Progenitor cell of endocrine pancreas (in vitro differentiated cells): ENCODE measurements around the gene S100A7A. TPM values are rescaled to one million over a fixed set of nuclear protein-coding genes. Genes with fewer than 3 reads are reported as not detected.

Source experiments
- DNase-seq: peaks from one replicate; pipeline ENCODE4 v3.0.0; 2021; ENCODE audit warnings: low spot score; ENCODE audit not compliant: unreplicated experiment
- H3K27ac Mint-ChIP-seq: 2 replicates; pipeline ENCODE4 v1.8.0; 2021; ENCODE audit warnings: mild to moderate bottlenecking, moderate library complexity, mixed read lengths
- H3K27me3 Mint-ChIP-seq: 2 replicates; pipeline ENCODE4 v1.8.0; 2021; ENCODE audit warnings: mixed read lengths
- H3K36me3 Mint-ChIP-seq: 2 replicates; pipeline ENCODE4 v1.8.0; 2022; ENCODE audit warnings: mixed read lengths; ENCODE audit not compliant: insufficient read depth
- H3K4me1 Mint-ChIP-seq: 2 replicates; pipeline ENCODE4 v1.8.0; 2021; ENCODE audit warnings: low read depth, mixed read lengths
- H3K4me3 Mint-ChIP-seq: 2 replicates; pipeline ENCODE4 v1.8.0; 2021; ENCODE audit warnings: low read depth, mild to moderate bottlenecking, moderate library complexity, mixed read lengths
- H3K9me3 Mint-ChIP-seq: 2 replicates; pipeline ENCODE4 v1.8.0; 2021; ENCODE audit warnings: low read depth, mixed read lengths
- total RNA-seq: library from RNA; stranded (reverse); gene quantifications from 2 replicates; pipeline ENCODE4 v1.2.1, GENCODE V29; 2021
- TF ChIP-seq, protein P1 (sequence below): fragments of 200-600 bp; sonication (generic); IDR thresholded peaks from one replicate; pipeline ENCODE4 v1.5.0; 2021; ENCODE audit warnings: antibody characterized with exemption, mild to moderate bottlenecking; ENCODE audit not compliant: unreplicated experiment

Gene S100A7A
- total RNA-seq, 1 donor from 2014 or later: not detected

DNA sequence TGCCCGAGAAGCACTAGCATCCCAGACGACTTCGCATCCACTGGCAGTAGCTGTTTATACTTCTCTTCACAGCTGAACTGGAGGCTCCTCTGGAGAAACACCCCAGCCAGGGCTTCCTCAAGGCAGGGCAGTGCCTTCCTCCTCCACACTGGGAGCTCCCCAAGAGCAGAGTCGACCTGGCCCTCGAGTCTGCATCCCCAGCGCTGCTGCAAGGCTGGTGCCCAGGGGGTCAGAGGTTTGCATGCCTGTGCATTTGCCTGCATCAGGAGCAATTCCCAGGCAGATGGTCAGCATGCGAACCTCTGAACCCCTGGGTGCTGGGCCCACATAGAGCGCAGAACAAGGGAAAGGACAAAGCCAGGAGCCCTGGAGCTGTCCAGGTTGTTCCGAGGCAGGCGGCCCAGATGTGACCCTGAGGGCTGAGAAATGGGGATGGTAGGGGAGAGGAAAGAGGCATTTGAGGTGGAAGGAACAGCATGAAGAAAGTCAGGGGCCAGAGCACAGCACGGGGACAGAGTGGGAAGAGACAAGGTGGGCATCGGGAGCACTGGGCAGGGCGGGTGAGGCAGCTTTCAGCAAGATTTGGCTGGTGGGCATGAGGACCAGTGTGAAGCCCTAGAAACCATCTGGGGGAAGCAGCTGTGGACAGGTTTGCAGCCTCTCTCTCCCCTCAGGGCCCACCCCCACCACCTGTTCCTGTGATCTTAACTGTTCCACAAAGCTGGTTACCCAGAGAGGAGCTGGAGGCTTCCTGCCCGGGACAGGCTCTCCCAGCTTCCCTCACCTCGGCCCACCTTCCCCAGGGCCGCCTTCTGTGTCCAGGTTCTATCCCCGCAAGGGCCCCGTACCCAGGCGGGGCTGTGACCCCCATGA, 19.0 kb upstream of the S100A7A start:
- no peak overlapping the region for H3K4me3 Mint-ChIP-seq
- TF ChIP-seq, protein P1, sequence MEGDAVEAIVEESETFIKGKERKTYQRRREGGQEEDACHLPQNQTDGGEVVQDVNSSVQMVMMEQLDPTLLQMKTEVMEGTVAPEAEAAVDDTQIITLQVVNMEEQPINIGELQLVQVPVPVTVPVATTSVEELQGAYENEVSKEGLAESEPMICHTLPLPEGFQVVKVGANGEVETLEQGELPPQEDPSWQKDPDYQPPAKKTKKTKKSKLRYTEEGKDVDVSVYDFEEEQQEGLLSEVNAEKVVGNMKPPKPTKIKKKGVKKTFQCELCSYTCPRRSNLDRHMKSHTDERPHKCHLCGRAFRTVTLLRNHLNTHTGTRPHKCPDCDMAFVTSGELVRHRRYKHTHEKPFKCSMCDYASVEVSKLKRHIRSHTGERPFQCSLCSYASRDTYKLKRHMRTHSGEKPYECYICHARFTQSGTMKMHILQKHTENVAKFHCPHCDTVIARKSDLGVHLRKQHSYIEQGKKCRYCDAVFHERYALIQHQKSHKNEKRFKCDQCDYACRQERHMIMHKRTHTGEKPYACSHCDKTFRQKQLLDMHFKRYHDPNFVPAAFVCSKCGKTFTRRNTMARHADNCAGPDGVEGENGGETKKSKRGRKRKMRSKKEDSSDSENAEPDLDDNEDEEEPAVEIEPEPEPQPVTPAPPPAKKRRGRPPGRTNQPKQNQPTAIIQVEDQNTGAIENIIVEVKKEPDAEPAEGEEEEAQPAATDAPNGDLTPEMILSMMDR: no peak
- peaks cover 40% of the 10 kb centered on the region for H3K27me3 Mint-ChIP-seq

DNA sequence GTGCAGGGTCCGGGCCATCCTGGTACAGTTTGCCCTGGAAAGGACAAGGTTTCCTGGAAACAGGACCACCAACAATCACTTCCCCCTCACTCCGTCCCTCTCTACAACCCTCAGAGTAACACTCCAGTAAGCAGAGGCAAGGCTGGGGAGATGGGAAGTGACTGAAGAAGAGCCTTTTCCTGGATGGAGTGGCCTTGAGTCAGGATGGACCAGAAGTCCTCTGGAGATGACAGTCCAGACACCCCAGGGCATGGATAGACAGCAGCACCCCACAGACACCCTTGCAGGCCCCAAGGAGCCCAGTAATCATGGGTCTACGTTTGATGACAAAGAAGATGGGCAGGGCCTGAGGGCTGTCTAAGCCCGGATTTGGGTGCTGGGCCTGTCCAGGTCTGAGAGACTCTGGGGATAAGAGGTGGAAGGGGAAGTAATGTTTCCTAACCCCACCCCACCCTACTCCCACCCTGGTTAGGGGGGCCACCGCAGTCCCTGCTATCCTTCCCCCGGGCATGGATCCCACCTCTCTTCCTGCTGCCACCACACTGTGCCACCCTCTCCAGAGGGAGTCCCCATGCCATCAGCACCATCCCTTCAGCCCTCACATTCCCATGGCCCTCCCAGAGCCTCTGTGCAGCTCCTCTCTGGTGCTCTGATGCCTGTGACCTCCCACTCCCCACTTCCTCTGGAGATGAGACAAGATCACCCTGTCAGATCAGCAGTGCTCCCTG, 18.2 kb upstream of the S100A7A start:
- DNase-seq: no peak
- Mint-ChIP-seq H3K4me3 (no peak overlapping the region), H3K27me3 (peaks cover 36% of the 10 kb centered on the region), H3K36me3 (no peaks in the 10 kb centered on the region), H3K27ac (no peak overlapping the region), H3K9me3 (no peaks in the 10 kb centered on the region), H3K4me1 (no peaks in the 10 kb centered on the region)
- TF ChIP-seq, protein P1: no peak

More for the DNA sequence above, 19.0 kb upstream of the S100A7A start:
- Mint-ChIP-seq H3K27ac (no peak overlapping the region), H3K4me1 (no peaks in the 10 kb centered on the region), H3K9me3 (no peaks in the 10 kb centered on the region), H3K36me3 (no peaks in the 10 kb centered on the region)
- DNase-seq: no peak

DNA sequence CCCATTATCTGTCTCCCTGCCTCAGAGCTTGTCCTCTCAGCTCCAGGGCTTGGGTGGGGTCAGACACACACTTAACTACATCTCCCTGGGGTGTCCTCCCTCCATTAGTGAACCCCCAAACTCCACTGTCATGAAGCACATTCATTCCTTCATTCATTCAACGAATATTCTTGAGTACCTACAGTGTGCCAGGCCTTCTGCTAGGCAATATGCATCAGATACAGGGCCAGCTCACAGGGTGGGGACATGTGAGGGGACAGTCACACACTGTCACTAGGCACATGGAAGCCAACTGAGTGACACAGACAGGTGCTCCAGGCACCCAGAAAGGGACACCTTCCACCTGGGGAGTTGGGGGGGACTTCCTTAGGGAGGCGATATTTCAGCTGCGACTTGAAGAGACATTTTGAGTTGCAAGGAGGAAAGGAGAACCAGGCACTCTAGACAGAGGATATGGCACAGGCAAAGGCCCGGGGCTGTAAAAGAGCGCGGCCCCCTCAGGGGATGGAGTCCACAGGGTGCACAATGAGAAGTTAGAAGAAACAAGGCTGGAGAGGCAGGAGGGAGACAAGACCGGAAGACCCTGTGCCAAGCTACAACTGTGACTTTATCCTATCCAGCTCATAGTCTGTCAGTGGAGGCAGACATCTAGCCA, 16.8 kb upstream of the S100A7A start:
- no peak overlapping the region for H3K4me3 Mint-ChIP-seq
- TF ChIP-seq, protein P1: no peak
- H3K27ac Mint-ChIP-seq: no peak overlapping the region
- H3K36me3 Mint-ChIP-seq: no peaks in the 10 kb centered on the region
- peaks cover 36% of the 10 kb centered on the region for H3K27me3 Mint-ChIP-seq
- no peaks in the 10 kb centered on the region for H3K4me1 Mint-ChIP-seq
- no peak for DNase-seq
- H3K9me3 Mint-ChIP-seq: peaks cover under 1% of the 10 kb centered on the region

DNA sequence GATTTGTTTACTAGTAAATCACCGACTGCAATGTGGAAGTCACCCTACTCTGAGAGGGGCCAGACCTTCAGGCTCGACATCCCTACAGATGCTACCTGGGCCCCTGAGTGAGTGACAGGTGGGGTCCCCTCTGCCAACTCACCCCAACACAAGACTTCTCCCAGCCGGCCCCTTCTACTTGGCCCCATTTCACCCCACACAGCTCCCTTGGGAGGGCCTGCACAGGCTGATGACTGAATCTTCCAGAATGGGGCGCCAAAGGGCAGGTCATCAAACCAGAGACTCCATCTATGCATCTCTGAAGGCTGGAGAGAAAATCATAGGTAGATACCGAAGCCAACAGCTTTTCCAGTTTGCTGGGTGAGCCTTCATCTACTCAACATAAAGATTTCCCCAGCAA, 16.1 kb upstream of the S100A7A start:
- TF ChIP-seq, protein P1: no peak
- no peak for DNase-seq
- no peak overlapping the region for H3K27ac Mint-ChIP-seq
- H3K4me3 Mint-ChIP-seq: no peak overlapping the region
- no peaks in the 10 kb centered on the region for H3K36me3 Mint-ChIP-seq
- peaks cover 36% of the 10 kb centered on the region for H3K27me3 Mint-ChIP-seq
- peaks cover 3% of the 10 kb centered on the region for H3K9me3 Mint-ChIP-seq
- no peaks in the 10 kb centered on the region for H3K4me1 Mint-ChIP-seq

DNA sequence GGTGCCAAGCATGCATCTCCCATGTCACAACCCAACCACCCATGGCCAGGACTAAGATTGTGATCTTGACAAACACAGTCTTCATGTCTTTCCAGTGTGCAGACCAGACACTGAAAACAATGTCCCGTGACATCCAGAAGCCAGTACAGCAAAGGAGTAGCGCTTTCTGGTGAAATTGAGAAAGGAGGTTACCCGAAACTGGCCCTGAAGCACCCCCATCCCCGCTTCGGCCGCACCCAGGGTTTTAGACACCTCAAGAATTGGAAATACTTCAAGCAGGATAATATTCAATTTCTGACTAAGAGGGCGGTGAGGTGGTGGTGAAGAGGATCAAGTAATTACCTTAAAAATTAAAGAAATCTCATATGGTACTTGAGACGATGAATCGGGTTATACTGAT, 14.9 kb upstream of the S100A7A start:
- Mint-ChIP-seq H3K36me3 (no peaks in the 10 kb centered on the region), H3K27me3 (peaks cover 28% of the 10 kb centered on the region), H3K4me1 (no peaks in the 10 kb centered on the region), H3K9me3 (peaks cover 3% of the 10 kb centered on the region), H3K27ac (no peak overlapping the region), H3K4me3 (no peak overlapping the region)
- TF ChIP-seq, protein P1: no peak
- DNase-seq: no peak
